Pons (tissue), 1 donor: Measurements from ENCODE around the gene KIF5B.
A peak's percentile ranks its signal among the peaks of the same experiment; 100 is the strongest.
"Not testable (repeated sequence)": the region's sequence is repeated elsewhere in the genome, so short reads cannot be mapped to it uniquely, and the experiment has no call there.

Source experiments
- DNase-seq: peaks from one replicate; pipeline ENCODE4 v3.0.0-alpha.2; 2016; ENCODE audit warnings: low spot score

KIF5B gene

GRCh38 chr10:32007026-32007425, 49.2 kb downstream of the KIF5B start:
- DNase-seq, result no peak

- peak; percentile 69 for DNase-seq
Measured at GRCh38 chr10:32005050-32005449, 51.2 kb downstream of the KIF5B start.

GRCh38 chr10:32004161-32004591, 52.0 kb downstream of the KIF5B start:
- peak; percentile 70 for DNase-seq

GRCh38 chr10:32002531-32002930, 53.7 kb downstream of the KIF5B start:
- DNase-seq, result no peak

- no peak for DNase-seq
Measured at GRCh38 chr10:32000937-32001336, 55.3 kb downstream of the KIF5B start.

GRCh38 chr10:31999836-32000235, 56.4 kb downstream of the KIF5B start:
- peak; percentile 59 for DNase-seq

GRCh38 chr10:31999070-31999660, 57.1 kb downstream of the KIF5B start:
- DNase-seq, result no peak

- DNase-seq, result no peak
Measured at GRCh38 chr10:31994926-31995325, 61.3 kb downstream of the KIF5B start.

- no peak for DNase-seq
Measured at GRCh38 chr10:31990937-31991336, 65.3 kb downstream of the KIF5B start.

- DNase-seq, result not testable (repeated sequence)
Measured at GRCh38 chr10:31987786-31988185, 68.4 kb downstream of the KIF5B start.

GRCh38 chr10:31982111-31982510, 74.1 kb downstream of the KIF5B start:
- DNase-seq, result no peak

GRCh38 chr10:31980471-31980870, 75.8 kb downstream of the KIF5B start:
- no peak for DNase-seq

GRCh38 chr10:31979071-31979470, 77.2 kb downstream of the KIF5B start:
- DNase-seq, result not testable (repeated sequence)

GRCh38 chr10:31978156-31978483, 78.1 kb downstream of the KIF5B start:
- no peak for DNase-seq

GRCh38 chr10:31977440-31978155, 78.6 kb downstream of the KIF5B start:
- DNase-seq, result peak; percentile 94

- DNase-seq, result no peak
Measured at GRCh38 chr10:31975157-31975765, 81.0 kb downstream of the KIF5B start.

- DNase-seq, result no peak
Measured at GRCh38 chr10:31974434-31975124, 81.6 kb downstream of the KIF5B start.

- DNase-seq, result no peak
Measured at GRCh38 chr10:31972519-31973041, 83.6 kb downstream of the KIF5B start.

- not testable (repeated sequence) for DNase-seq
Measured at GRCh38 chr10:31969847-31970246, 86.4 kb downstream of the KIF5B start.

- DNase-seq, result no peak
Measured at GRCh38 chr10:31963589-31963980, 92.6 kb downstream of the KIF5B start.

- DNase-seq, result no peak
Measured at GRCh38 chr10:31962826-31963588, 93.2 kb downstream of the KIF5B start.
